Sigmoid colon (tissue), 7 donors: ENCODE data around the gene PRSS38. TPM values are rescaled to one million over a fixed set of nuclear protein-coding genes. Genes with fewer than 3 reads are reported as not detected.

Experiments used
- DNase-seq: peaks from one replicate; pipeline ENCODE4 v3.0.0-alpha.2; 2019
- H3K27ac ChIP-seq, 4 donors: fragments of 200-600 bp; sonication (generic); one replicate each; pipeline ENCODE4 v1.5.1; 2016 to 2019; ENCODE audit warnings: mild to moderate bottlenecking in 1 of 4
- H3K27me3 ChIP-seq, 3 donors: fragments of 200-600 bp; sonication (generic); one replicate each; pipeline ENCODE4 v1.5.1; 2019; ENCODE audit warnings: mild to moderate bottlenecking in 1 of 3
- H3K36me3 ChIP-seq, 4 donors: fragments of 200-600 bp; sonication (generic); one replicate each; pipeline ENCODE4 v1.5.1; 2016 to 2019
- H3K4me1 ChIP-seq, 4 donors: fragments of 200-600 bp; sonication (generic); one replicate each; pipeline ENCODE4 v1.5.1; 2017 to 2019
- H3K4me3 ChIP-seq, 4 donors: fragments of 200-600 bp; sonication (generic); one replicate each; pipeline ENCODE4 v1.5.1; 2017 to 2019; ENCODE audit warnings: mild to moderate bottlenecking in 2 of 4, moderate library complexity in 1 of 4
- H3K9me3 ChIP-seq, 4 donors: fragments of 200-600 bp in 3 of 4; sonication (generic) in 3 of 4; one replicate each; pipeline versions ENCODE4 v1.5.1 to v1.6.1; 2013 to 2019
- EP300 ChIP-seq, 4 donors: sonication (generic); formaldehyde crosslinking; IDR thresholded peaks; one replicate each; pipeline ENCODE4 v1.6.1; 2017; ENCODE audit warnings: antibody characterized with exemption in 4 of 4
- POLR2A ChIP-seq, 2 donors: fragments of 450-650 bp; IDR thresholded peaks; one replicate each; pipeline ENCODE4 v1.6.1; 2016; ENCODE audit warnings: antibody characterized with exemption in 2 of 2, mild to moderate bottlenecking in 2 of 2, moderate library complexity in 2 of 2
- POLR2AphosphoS5 ChIP-seq, 4 donors: sonication (generic); formaldehyde crosslinking; IDR thresholded peaks; one replicate each; pipeline ENCODE4 v1.6.1; 2017; ENCODE audit warnings: antibody characterized with exemption in 4 of 4
- WGBS, 2 donors: extraction: QIAGEN DNeasy Blood & Tissue Kit; methylation state at CpG; one replicate each; pipeline ENCODE4 v1.1.7; 2013; 5-methylcytosine and 5-hydroxymethylcytosine counted together
- intact Hi-C: fragments of 100-400 bp; cut with DNase I; formaldehyde crosslinking; loops from one replicate; pipeline ENCODE4 v1.15.1; 2023
- polyA plus RNA-seq, 3 donors: library from polyadenylated mRNA; stranded (reverse); fragments of 200-250 nt; gene quantifications; one replicate each; pipeline ENCODE4 v1.2.3, GENCODE V29; 2013
- total RNA-seq, 4 donors: library from RNA; depleted of rRNA; stranded (reverse); fragments of >200 nt; gene quantifications; one replicate each; pipeline ENCODE4 v1.1.0, GENCODE V29; 2016
- TF ChIP-seq, protein P1 (sequence below), 4 experiments: fragments of 450-650 bp in 3 of 4; fragments of 200-600 bp in 1 of 4; IDR thresholded peaks; one replicate each; pipeline ENCODE4 v1.5.1; 2016 to 2019; ENCODE audit warnings: antibody characterized with exemption in 4 of 4, mild to moderate bottlenecking in 3 of 4, moderate library complexity in 2 of 4
- donor health status: healthy with polysubstance abuse.
- donor health status: Bipolar disorder and iron deficiency.
- donor health status: healthy.

Gene PRSS38
- total and polyA plus RNA-seq, 7 donors: not detected

DNA sequence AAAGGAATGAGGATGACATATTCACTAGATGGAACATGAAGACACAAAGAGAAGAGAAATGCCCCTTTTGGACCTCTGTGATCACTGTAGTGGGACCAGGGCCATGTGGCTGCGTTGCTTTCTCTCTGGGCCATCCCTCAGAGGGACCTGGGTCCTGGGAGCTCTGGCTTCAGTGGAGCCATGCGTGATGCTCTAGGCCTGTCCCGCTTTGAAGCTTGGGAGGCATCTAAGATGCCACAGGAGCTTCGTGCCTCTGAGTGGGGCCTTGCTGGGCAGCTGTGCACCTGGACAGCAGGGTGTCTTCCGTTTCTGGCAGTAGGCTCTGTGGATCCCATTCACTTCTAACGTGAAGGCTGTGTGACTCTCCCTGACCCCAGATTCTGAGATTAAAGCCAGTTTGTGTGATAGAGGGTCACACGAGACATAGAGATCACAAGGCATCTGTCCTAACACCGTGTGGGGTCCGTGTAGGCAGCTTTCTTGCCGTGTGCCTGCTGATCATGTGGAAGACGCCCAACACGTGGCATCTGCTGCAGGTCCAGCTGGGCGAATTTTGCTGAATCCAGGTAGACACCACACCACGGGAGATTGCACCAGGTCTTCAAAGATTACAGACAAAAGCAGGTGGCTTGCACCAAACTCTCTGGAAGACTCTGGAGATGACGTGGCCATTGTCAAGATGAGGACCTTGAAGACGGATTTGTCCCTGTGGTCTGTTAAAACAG is 17.2 kb upstream of the PRSS38 start:
- DNase-seq: no peak
- TF ChIP-seq, protein P1, sequence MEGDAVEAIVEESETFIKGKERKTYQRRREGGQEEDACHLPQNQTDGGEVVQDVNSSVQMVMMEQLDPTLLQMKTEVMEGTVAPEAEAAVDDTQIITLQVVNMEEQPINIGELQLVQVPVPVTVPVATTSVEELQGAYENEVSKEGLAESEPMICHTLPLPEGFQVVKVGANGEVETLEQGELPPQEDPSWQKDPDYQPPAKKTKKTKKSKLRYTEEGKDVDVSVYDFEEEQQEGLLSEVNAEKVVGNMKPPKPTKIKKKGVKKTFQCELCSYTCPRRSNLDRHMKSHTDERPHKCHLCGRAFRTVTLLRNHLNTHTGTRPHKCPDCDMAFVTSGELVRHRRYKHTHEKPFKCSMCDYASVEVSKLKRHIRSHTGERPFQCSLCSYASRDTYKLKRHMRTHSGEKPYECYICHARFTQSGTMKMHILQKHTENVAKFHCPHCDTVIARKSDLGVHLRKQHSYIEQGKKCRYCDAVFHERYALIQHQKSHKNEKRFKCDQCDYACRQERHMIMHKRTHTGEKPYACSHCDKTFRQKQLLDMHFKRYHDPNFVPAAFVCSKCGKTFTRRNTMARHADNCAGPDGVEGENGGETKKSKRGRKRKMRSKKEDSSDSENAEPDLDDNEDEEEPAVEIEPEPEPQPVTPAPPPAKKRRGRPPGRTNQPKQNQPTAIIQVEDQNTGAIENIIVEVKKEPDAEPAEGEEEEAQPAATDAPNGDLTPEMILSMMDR (IDR thresholded peaks at IDR 0.05): no peak
- TF ChIP-seq POLR2AphosphoS5 (IDR thresholded peaks at IDR 0.05) (no peak), POLR2A (IDR thresholded peaks at IDR 0.05) (no peak), EP300 (IDR thresholded peaks at IDR 0.05) (no peak)
- peaks cover 0 to 25% (median 16%) of the 10 kb centered on the region in 4 donors for H3K4me1 ChIP-seq
- WGBS, 2 donors: 80 to 89% methylated on average over 16 of the region's 16 CpGs
- intact Hi-C loops: no loop called here
- no peaks in the 10 kb centered on the region for H3K9me3 ChIP-seq
- no peak overlapping the region for H3K27ac ChIP-seq
- H3K4me3 ChIP-seq: no peak overlapping the region
- no peaks in the 10 kb centered on the region for H3K36me3 ChIP-seq
- H3K27me3 ChIP-seq: no peaks in the 10 kb centered on the region

DNA sequence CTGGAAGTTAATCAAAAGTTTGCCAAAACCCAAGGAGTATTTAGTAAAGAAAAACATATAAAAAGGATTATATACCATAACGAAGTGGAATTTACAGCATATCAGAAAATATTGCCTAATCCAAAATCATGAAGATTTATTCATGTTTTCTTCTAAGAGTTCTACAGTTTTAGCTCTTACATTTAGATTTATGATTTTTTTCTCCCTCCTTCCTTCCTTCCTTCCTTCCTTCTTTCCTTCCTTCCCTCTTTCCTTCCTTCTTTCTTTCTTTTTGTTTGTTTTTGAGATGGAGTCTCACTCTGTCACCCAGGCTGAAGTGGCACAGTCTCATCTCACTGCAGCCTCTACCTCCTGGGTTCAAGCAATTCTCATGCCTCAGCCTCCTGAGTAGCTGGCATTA is 15.7 kb upstream of the PRSS38 start:
- Histone ChIP-seq H3K27me3 (no peaks in the 10 kb centered on the region), H3K27ac (no peak overlapping the region), H3K4me3 (no peak overlapping the region), H3K4me1 (peaks cover 0 to 10% (median 4%) of the 10 kb centered on the region in 4 donors), H3K36me3 (no peaks in the 10 kb centered on the region), H3K9me3 (no peaks in the 10 kb centered on the region)
- WGBS, 2 donors: 55 to 67% methylated on average over 1 of the region's 1 CpG
- intact Hi-C loops: no loop called here
- no peak for TF ChIP-seq EP300 (IDR thresholded peaks at IDR 0.05)
- TF ChIP-seq POLR2A (IDR thresholded peaks at IDR 0.05): no peak
- TF ChIP-seq, protein P1 (IDR thresholded peaks at IDR 0.05): no peak
- no peak for TF ChIP-seq POLR2AphosphoS5 (IDR thresholded peaks at IDR 0.05)
- no peak for DNase-seq

DNA sequence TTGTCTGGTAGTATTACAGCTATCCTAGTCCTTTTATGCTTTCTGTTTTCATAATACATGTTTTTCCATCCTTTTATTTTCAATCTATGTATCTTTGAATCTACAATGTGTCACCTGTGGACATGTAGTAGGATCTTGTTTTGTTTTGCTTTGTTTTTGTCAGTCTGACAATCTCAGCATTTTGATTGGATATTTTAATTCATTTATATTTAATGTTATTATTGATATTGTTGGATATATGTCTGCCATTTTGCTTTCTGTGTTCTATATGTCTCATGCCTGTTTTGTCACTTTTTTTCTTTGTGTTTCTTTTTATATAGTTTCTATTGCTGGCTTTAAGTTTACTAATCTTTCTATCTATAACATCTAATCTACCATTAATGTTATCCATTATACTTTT is 11.5 kb upstream of the PRSS38 start:
- intact Hi-C loops: no loop called here
- Histone ChIP-seq H3K4me1 (peaks cover 0 to 7% (median 3%) of the 10 kb centered on the region in 4 donors), H3K36me3 (no peaks in the 10 kb centered on the region), H3K27ac (no peak overlapping the region), H3K9me3 (no peaks in the 10 kb centered on the region), H3K4me3 (no peak overlapping the region), H3K27me3 (no peaks in the 10 kb centered on the region)
- no peak for TF ChIP-seq EP300 (IDR thresholded peaks at IDR 0.05)
- no peak for TF ChIP-seq POLR2AphosphoS5 (IDR thresholded peaks at IDR 0.05)
- TF ChIP-seq, protein P1 (IDR thresholded peaks at IDR 0.05): no peak
- TF ChIP-seq POLR2A (IDR thresholded peaks at IDR 0.05): no peak
- DNase-seq: no peak

DNA sequence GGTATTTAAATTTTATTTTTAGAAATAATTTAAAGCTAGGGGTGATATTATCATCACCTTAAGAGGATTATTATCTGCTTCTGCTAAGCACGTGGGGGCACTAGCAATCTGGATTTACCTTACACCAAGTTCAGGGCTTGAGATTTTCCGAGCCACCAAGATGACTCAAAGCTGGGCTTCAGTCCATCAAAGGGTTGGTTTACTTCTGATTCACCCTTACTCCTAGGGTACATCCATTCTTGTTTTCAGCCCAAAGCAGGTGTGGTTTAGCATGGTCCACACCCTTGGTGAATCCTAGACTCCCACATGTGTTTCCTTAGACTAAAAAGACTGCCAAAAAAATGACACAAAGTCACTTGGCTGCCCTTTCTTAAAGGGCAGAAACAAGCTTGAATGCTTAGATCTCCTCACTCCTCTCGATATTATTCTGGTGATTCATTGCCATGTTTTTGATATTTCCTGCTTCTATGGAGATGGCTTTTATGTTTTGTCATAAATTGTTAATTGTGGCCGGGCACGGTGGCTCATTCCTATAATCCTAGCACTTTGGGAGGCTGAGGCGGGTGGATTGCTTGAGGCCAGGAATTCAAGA is 9.8 kb upstream of the PRSS38 start:
- intact Hi-C loops: no loop called here
- WGBS, 2 donors: 71 to 74% methylated on average over 6 of the region's 6 CpGs
- no peaks in the 10 kb centered on the region for H3K36me3 ChIP-seq
- H3K4me1 ChIP-seq: peaks cover 0 to 7% (median 3%) of the 10 kb centered on the region in 4 donors
- H3K27ac ChIP-seq: peak overlapping the region in 2 of 4 donors; percentile 22 to 39
- H3K27me3 ChIP-seq: no peaks in the 10 kb centered on the region
- TF ChIP-seq POLR2A (IDR thresholded peaks at IDR 0.05) (no peak), POLR2AphosphoS5 (IDR thresholded peaks at IDR 0.05) (no peak), EP300 (IDR thresholded peaks at IDR 0.05) (no peak)
- TF ChIP-seq, protein P1 (IDR thresholded peaks at IDR 0.05): no peak
- H3K9me3 ChIP-seq: no peaks in the 10 kb centered on the region
- H3K4me3 ChIP-seq: no peak overlapping the region
- no peak for DNase-seq
